Fibroblast of the aortic adventitia (primary cell): ENCODE data around the gene STK32A. TPM values are rescaled to one million over a fixed set of nuclear protein-coding genes. Genes with fewer than 3 reads are reported as not detected.

Experiments used
- DNase-seq: peaks from one replicate; pipeline ENCODE4 v3.0.0-alpha.2; 2010; ENCODE audit warnings: low read depth
- H3K4me3 ChIP-seq: 2 replicates; pipeline ENCODE4 v1.5.1; 2011; ENCODE audit warnings: low read depth, mild to moderate bottlenecking, control low read depth, low read length, moderate library complexity
- CTCF ChIP-seq: IDR thresholded peaks from 2 replicates; pipeline ENCODE4 v1.5.1; 2011; ENCODE audit warnings: mild to moderate bottlenecking, low read length, control low read depth, inconsistent platforms; ENCODE audit not compliant: insufficient read depth
- total RNA-seq: library from RNA; depleted of rRNA; stranded (reverse); fragments of >200 nt; gene quantifications from 2 replicates; pipeline ENCODE4 v1.2.3, GENCODE V29; 2012; ENCODE audit warnings: low replicate concordance

The STK32A gene
- total RNA-seq, 1 donor, result 2.3 TPM

- TF ChIP-seq CTCF, result no peak
- DNase-seq, result peak; percentile 100
- H3K4me3 ChIP-seq, result peak overlapping the region; percentile 29
Measured at GRCh38 chr5:147403651-147404640, 169.1 kb downstream of the STK32A start.

GRCh38 chr5:147404706-147405105 is 169.9 kb downstream of the STK32A start:
- TF ChIP-seq CTCF, result no peak
- H3K4me3 ChIP-seq, result no peak overlapping the region
- no peak for DNase-seq

- H3K4me3 ChIP-seq, result no peak overlapping the region
- DNase-seq, result no peak
- no peak for TF ChIP-seq CTCF
Measured at GRCh38 chr5:147406636-147407035, 171.8 kb downstream of the STK32A start.

GRCh38 chr5:147407094-147407681 is 172.4 kb downstream of the STK32A start:
- peak; percentile 86 for DNase-seq
- TF ChIP-seq CTCF, result no peak
- no peak overlapping the region for H3K4me3 ChIP-seq

GRCh38 chr5:147408980-147409379 is 174.2 kb downstream of the STK32A start:
- DNase-seq, result no peak
- no peak overlapping the region for H3K4me3 ChIP-seq
- no peak for TF ChIP-seq CTCF

- no peak for TF ChIP-seq CTCF
- no peak overlapping the region for H3K4me3 ChIP-seq
- DNase-seq, result peak; percentile 57
Measured at GRCh38 chr5:147410496-147411358, 175.9 kb downstream of the STK32A start.
